H1 (cell line): ENCODE results near the gene COL6A5. TPM values are rescaled to one million over a fixed set of nuclear protein-coding genes. Genes with fewer than 3 reads are reported as not detected.

ENCODE experiments used
- CTCF ChIA-PET: fragments of 300-600 bp; sonication (Branson Sonifier 250); formaldehyde crosslinking; loops from one replicate; lab custom pipeline; 2021; ENCODE audit not compliant: partially characterized antibody; lab: Charles Lee
- POLR2A ChIA-PET: fragments of 300-600 bp; sonication (Branson Sonifier 250); formaldehyde crosslinking; loops from one replicate; lab custom pipeline; 2021; ENCODE audit warnings: inconsistent platforms; ENCODE audit not compliant: partially characterized antibody; lab: Charles Lee
- DNase-seq, 2 experiments: peaks; one replicate each; pipeline versions ENCODE4 v3.0.0 to v3.0.0-alpha.2; 2010 to 2022; ENCODE audit warnings: low spot score in 2 of 2, low read depth in 1 of 2, mixed read lengths in 1 of 2
- FAIRE-seq: peaks from 2 replicates; lab custom pipeline; 2011; peaks lifted over from hg19 to GRCh38; lab: Jason Lieb, UNC
- H2AFZ ChIP-seq: 2 replicates; pipeline ENCODE4 v1.8.1; 2012; ENCODE audit warnings: low read length, inconsistent platforms
- H2AK5ac ChIP-seq: 2 replicates; pipeline ENCODE4 v1.6.1; 2013; ENCODE audit warnings: low read depth, low read length
- H2BK120ac ChIP-seq: replicated peaks from 2 replicates; pipeline ENCODE3; 2013; ENCODE audit warnings: low read depth, low read length, inconsistent platforms
- H2BK12ac ChIP-seq: 2 replicates; pipeline ENCODE4 v1.6.1; 2013; ENCODE audit warnings: low read depth, low read length
- H2BK15ac ChIP-seq: 2 replicates; pipeline ENCODE4 v1.6.1; 2013; ENCODE audit warnings: low read length
- H2BK20ac ChIP-seq: 2 replicates; pipeline ENCODE4 v1.6.1; 2013; ENCODE audit warnings: low read length
- H2BK5ac ChIP-seq: 2 replicates; pipeline ENCODE4 v1.6.1; 2013; ENCODE audit warnings: low read depth, low read length
- H3K14ac ChIP-seq: 2 replicates; pipeline ENCODE4 v1.6.1; 2013; ENCODE audit warnings: inconsistent platforms; ENCODE audit not compliant: insufficient read length
- H3K18ac ChIP-seq: 2 replicates; pipeline ENCODE4 v1.6.1; 2013; ENCODE audit warnings: low read length; ENCODE audit errors: extremely low read depth
- H3K23ac ChIP-seq: 2 replicates; pipeline ENCODE4 v1.6.1; 2013; ENCODE audit warnings: inconsistent platforms; ENCODE audit not compliant: insufficient read length
- H3K23me2 ChIP-seq: 2 replicates; pipeline ENCODE4 v1.6.1; 2013; ENCODE audit warnings: low read depth, low read length
- H3K27ac ChIP-seq: 2 replicates; pipeline ENCODE4 v1.6.1; 2011; ENCODE audit warnings: low read depth, low read length, inconsistent platforms
- H3K27me3 ChIP-seq, 4 experiments: replicated peaks in 1 of 4; 1 replicate in 1 of 4; 2 replicates in 3 of 4; pipeline versions ENCODE4 v1.6.1 to v1.8.1; 2011 to 2013; ENCODE audit warnings: low read length in 3 of 4, mild to moderate bottlenecking in 3 of 4, inconsistent platforms in 2 of 4, mixed read lengths in 2 of 4, moderate library complexity in 1 of 4; ENCODE audit not compliant: control insufficient read depth in 3 of 4, insufficient read depth in 3 of 4; ENCODE audit errors: extremely low read depth in 1 of 4
- H3K36me3 ChIP-seq, 4 experiments: 2 replicates each; pipeline versions ENCODE4 v1.6.1 to v1.8.1; 2011 to 2013; ENCODE audit warnings: mild to moderate bottlenecking in 4 of 4, low read length in 3 of 4, moderate library complexity in 2 of 4, control low read depth in 1 of 4, inconsistent platforms in 1 of 4; ENCODE audit not compliant: insufficient read depth in 4 of 4, control insufficient read depth in 2 of 4
- H3K4ac ChIP-seq: replicated peaks from 2 replicates; pipeline ENCODE3; 2013; ENCODE audit warnings: low read length, low read depth, mixed read lengths, inconsistent platforms; ENCODE audit not compliant: insufficient read length
- H3K4me1 ChIP-seq, 4 experiments: replicated peaks in 1 of 4; 1 replicate in 1 of 4; 2 replicates in 3 of 4; pipeline versions ENCODE4 v1.6.1 to v1.8.1; 2011 to 2013; ENCODE audit warnings: low read length in 3 of 4, inconsistent platforms in 2 of 4, mixed read lengths in 1 of 4; ENCODE audit not compliant: insufficient read depth in 4 of 4, control insufficient read depth in 3 of 4
- H3K4me2 ChIP-seq, 2 experiments: 2 replicates each; pipeline versions ENCODE4 v1.6.1 to v1.8.1; 2011 to 2013; ENCODE audit warnings: low read depth in 2 of 2, low read length in 2 of 2, control low read depth in 1 of 2, inconsistent platforms in 1 of 2, mild to moderate bottlenecking in 1 of 2; ENCODE audit not compliant: insufficient read depth in 1 of 2
- H3K4me3 ChIP-seq, 4 experiments: fragments of 200-600, 300-600 bp in 1 of 4; sonication (generic), shearing (Covaris generic), sonication (Bioruptor Twin) in 1 of 4; 2 replicates each; pipeline versions ENCODE4 v1.5.1 to v1.8.1; 2011 to 2016; ENCODE audit warnings: low read length in 4 of 4, low read depth in 3 of 4, control low read depth in 2 of 4, inconsistent platforms in 2 of 4, mild to moderate bottlenecking in 2 of 4, mixed read lengths in 1 of 4, moderate library complexity in 1 of 4; ENCODE audit not compliant: insufficient read depth in 2 of 4; ENCODE audit errors: extremely low read depth in 1 of 4
- H3K56ac ChIP-seq: replicated peaks from 2 replicates; pipeline ENCODE3; 2013; ENCODE audit warnings: low read depth, mild to moderate bottlenecking, mixed read lengths, low read length, inconsistent platforms; ENCODE audit not compliant: insufficient read length
- H3K79me1 ChIP-seq: 2 replicates; pipeline ENCODE4 v1.6.1; 2013; ENCODE audit warnings: low read depth, low read length, control low read depth
- H3K79me2 ChIP-seq, 2 experiments: 2 replicates each; pipeline versions ENCODE4 v1.6.1 to v1.8.1; 2012 to 2013; ENCODE audit warnings: low read length in 2 of 2, mild to moderate bottlenecking in 2 of 2, inconsistent platforms in 1 of 2; ENCODE audit not compliant: insufficient read depth in 2 of 2, control insufficient read depth in 1 of 2
- H3K9ac ChIP-seq, 4 experiments: replicated peaks in 1 of 4; 1 replicate in 1 of 4; 2 replicates in 3 of 4; pipeline versions ENCODE4 v1.6.1 to v1.8.1; 2011 to 2013; ENCODE audit warnings: low read depth in 3 of 4, low read length in 3 of 4, control low read depth in 2 of 4, mild to moderate bottlenecking in 2 of 4, moderate library complexity in 2 of 4, inconsistent platforms in 1 of 4; ENCODE audit errors: extremely low read depth in 1 of 4
- H3K9me3 ChIP-seq, 2 experiments: 2 replicates each; pipeline versions ENCODE4 v1.6.1 to v1.8.1; 2012 to 2013; ENCODE audit warnings: mild to moderate bottlenecking in 2 of 2, moderate library complexity in 2 of 2, control low read depth in 1 of 2, inconsistent platforms in 1 of 2, low read depth in 1 of 2, low read length in 1 of 2, mixed read lengths in 1 of 2; ENCODE audit not compliant: insufficient read depth in 2 of 2
- H4K20me1 ChIP-seq, 2 experiments: replicated peaks in 1 of 2; 2 replicates each; pipeline versions ENCODE3 to v1.8.1; 2011 to 2013; ENCODE audit warnings: inconsistent platforms in 2 of 2, low read length in 2 of 2, mild to moderate bottlenecking in 1 of 2; ENCODE audit not compliant: insufficient read depth in 2 of 2, control insufficient read depth in 1 of 2
- H4K5ac ChIP-seq: 2 replicates; pipeline ENCODE4 v1.6.1; 2013; ENCODE audit warnings: low read length, low read depth, mixed read lengths, inconsistent platforms; ENCODE audit not compliant: insufficient read length
- H4K8ac ChIP-seq: 2 replicates; pipeline ENCODE4 v1.8.0; 2013; ENCODE audit warnings: mild to moderate bottlenecking, moderate library complexity, low read length, inconsistent platforms; ENCODE audit not compliant: insufficient read depth; ENCODE audit errors: extremely low read depth
- H4K91ac ChIP-seq: replicated peaks from 2 replicates; pipeline ENCODE3; 2013; ENCODE audit warnings: low read length, mixed read lengths, inconsistent platforms; ENCODE audit not compliant: insufficient read length
- CTBP2 ChIP-seq: IDR thresholded peaks from 2 replicates; pipeline ENCODE4 v1.7.0; 2011; ENCODE audit warnings: borderline replicate concordance, mild to moderate bottlenecking, moderate library complexity, mixed read lengths, low read length; ENCODE audit not compliant: insufficient read depth, insufficient read length
- FOSL1 ChIP-seq: IDR thresholded peaks from 2 replicates; pipeline ENCODE4 v1.6.1; 2011; ENCODE audit warnings: mild to moderate bottlenecking, low read depth, low read length, moderate library complexity; ENCODE audit not compliant: insufficient read depth
- SIX5 ChIP-seq: IDR thresholded peaks from 2 replicates; pipeline ENCODE4 v1.6.1; 2011; ENCODE audit warnings: mild to moderate bottlenecking, low read depth, low read length
- polyA plus RNA-seq, 7 experiments: library from polyadenylated mRNA; depleted of rRNA in 3 of 7; stranded (reverse) in 5 of 7; unstranded in 2 of 7; fragments of >200 nt in 5 of 7; fragments of 200-250 nt in 2 of 7; gene quantifications; 1 replicate in 5 of 7; 2 replicates in 1 of 7; 4 replicates in 1 of 7; pipeline versions ENCODE4 v1.2.1 to v1.2.3, GENCODE V29; 2011 to 2013; ENCODE audit warnings: missing spikeins in 2 of 7, mixed read lengths in 2 of 7
- total RNA-seq: library from RNA; stranded (reverse); fragmentation: NEBNext Ultra II Directional; extraction: Animal tissue kit (Norgen Biotek cat#: 25700); gene quantifications from 2 replicates; pipeline ENCODE4 v1.2.1, GENCODE V29; 2021

The COL6A5 gene
- total and polyA plus RNA-seq, 2 of the 8 experiments (the other 6 are each of a cell fraction or from before 2014, with no cell fraction given): 0.05 to 0.06 TPM

GRCh38 chr3:130341388-130341787 is 4.1 kb upstream of the COL6A5 start:
- no peaks in the 10 kb centered on the region for H3K79me1 ChIP-seq
- H3K79me2 ChIP-seq: no peaks in the 10 kb centered on the region
- H3K18ac ChIP-seq: no peak overlapping the region
- FAIRE-seq (no peak), DNase-seq (no peak)
- H3K4me3 ChIP-seq: no peak overlapping the region
- no peak overlapping the region for H4K91ac ChIP-seq
- H3K4me1 ChIP-seq: peaks cover 0 to 5% (median 2%) of the 10 kb centered on the region in 4 experiments; a peak in 3 of 7 replicates
- H3K27me3 ChIP-seq: peaks cover 3 to 21% (median 19%) of the 10 kb centered on the region in 4 experiments
- H2BK15ac ChIP-seq: no peak overlapping the region
- H4K20me1 ChIP-seq: no peaks in the 10 kb centered on the region
- no peak overlapping the region for H2AK5ac ChIP-seq
- no peak overlapping the region for H4K8ac ChIP-seq
- H2BK12ac ChIP-seq: no peak overlapping the region
- H4K5ac ChIP-seq: no peak overlapping the region
- H2BK120ac ChIP-seq: no peak overlapping the region
- no peak overlapping the region for H3K4ac ChIP-seq
- no peak overlapping the region for H3K27ac ChIP-seq
- POLR2A ChIA-PET: no interaction called here
- H3K56ac ChIP-seq: no peak overlapping the region
- H3K23me2 ChIP-seq: no peaks in the 10 kb centered on the region
- H3K36me3 ChIP-seq: no peaks in the 10 kb centered on the region
- H3K9ac ChIP-seq: no peak overlapping the region
- no peak overlapping the region for H3K14ac ChIP-seq
- H3K23ac ChIP-seq: no peak overlapping the region
- CTCF ChIA-PET: interaction anchor here (1.6 kb wide), 1 partner anchor 28 kb away, joined by 6 read pairs; no protein-coding TSS in a partner anchor
- H3K9me3 ChIP-seq: peaks cover 0 to 2% of the 10 kb centered on the region in 2 experiments; a peak in 1 of 4 replicates
- H2AFZ ChIP-seq: no peak overlapping the region
- no peak overlapping the region for H2BK5ac ChIP-seq
- no peak overlapping the region for H2BK20ac ChIP-seq
- no peak for TF ChIP-seq SIX5
- TF ChIP-seq CTBP2: no peak
- TF ChIP-seq FOSL1: no peak
- no peak overlapping the region for H3K4me2 ChIP-seq
